ENCODE data around the gene PPP1R10.

PPP1R10 gene

DNA sequence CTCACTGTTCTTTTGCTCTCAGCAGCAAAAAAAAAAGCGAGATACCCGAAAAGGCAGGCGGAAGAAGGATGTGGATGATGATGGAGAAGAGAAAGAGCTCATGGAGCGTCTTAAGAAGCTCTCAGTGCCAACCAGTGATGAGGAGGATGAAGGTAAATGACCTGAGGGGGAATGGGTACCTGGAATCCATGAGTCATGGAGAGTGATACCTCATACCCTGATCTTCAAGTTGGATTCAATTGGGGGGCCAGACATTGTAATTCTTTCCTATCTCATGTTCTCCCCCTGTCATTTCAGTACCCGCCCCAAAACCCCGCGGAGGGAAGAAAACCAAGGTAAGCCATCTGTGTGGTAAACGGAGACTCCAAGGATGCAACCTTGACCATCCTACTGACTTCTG is 39.0 kb downstream of the PPP1R10 start:
- TF ChIP-seq, protein P1, sequence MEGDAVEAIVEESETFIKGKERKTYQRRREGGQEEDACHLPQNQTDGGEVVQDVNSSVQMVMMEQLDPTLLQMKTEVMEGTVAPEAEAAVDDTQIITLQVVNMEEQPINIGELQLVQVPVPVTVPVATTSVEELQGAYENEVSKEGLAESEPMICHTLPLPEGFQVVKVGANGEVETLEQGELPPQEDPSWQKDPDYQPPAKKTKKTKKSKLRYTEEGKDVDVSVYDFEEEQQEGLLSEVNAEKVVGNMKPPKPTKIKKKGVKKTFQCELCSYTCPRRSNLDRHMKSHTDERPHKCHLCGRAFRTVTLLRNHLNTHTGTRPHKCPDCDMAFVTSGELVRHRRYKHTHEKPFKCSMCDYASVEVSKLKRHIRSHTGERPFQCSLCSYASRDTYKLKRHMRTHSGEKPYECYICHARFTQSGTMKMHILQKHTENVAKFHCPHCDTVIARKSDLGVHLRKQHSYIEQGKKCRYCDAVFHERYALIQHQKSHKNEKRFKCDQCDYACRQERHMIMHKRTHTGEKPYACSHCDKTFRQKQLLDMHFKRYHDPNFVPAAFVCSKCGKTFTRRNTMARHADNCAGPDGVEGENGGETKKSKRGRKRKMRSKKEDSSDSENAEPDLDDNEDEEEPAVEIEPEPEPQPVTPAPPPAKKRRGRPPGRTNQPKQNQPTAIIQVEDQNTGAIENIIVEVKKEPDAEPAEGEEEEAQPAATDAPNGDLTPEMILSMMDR (IDR thresholded peaks at IDR 0.05), result no peak

GRCh38 chr6:30573113-30573512 is 43.9 kb downstream of the PPP1R10 start:
- TF ChIP-seq, protein P1 (IDR thresholded peaks at IDR 0.05), result no peak

GRCh38 chr6:30572148-30572547 is 44.9 kb downstream of the PPP1R10 start:
- TF ChIP-seq, protein P1 (IDR thresholded peaks at IDR 0.05), result no peak

DNA sequence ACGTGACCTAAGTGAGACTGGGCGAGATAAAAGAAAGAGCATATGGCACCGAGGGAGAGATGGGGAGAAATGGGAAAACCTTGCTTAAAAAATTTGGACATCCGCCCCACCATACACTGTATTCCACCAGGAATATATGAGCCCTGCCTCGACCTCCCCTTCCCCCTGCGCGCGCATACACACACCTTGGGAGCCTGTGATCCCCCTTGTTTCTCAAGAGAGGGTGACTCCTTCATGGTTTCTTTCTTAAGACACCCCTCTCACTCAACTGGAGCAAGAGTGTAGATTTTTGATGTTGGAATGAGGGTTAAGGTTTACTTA is 45.3 kb downstream of the PPP1R10 start:
- TF ChIP-seq, protein P1 (IDR thresholded peaks at IDR 0.05), result no peak

- TF ChIP-seq, protein P1 (IDR thresholded peaks at IDR 0.05), result no peak
These were observed 45.8 kb downstream of the PPP1R10 start, which contains the start of gene ABCF1 for GRCh38 chr6:30571075-30571761. ABCF1 (plus strand) TSS chr6:30571442; CDS start chr6:30571488, 46 bp downstream.

GRCh38 chr6:30570740-30571074 is 46.3 kb downstream of the PPP1R10 start:
- TF ChIP-seq, protein P1 (IDR thresholded peaks at IDR 0.05), result no peak

DNA sequence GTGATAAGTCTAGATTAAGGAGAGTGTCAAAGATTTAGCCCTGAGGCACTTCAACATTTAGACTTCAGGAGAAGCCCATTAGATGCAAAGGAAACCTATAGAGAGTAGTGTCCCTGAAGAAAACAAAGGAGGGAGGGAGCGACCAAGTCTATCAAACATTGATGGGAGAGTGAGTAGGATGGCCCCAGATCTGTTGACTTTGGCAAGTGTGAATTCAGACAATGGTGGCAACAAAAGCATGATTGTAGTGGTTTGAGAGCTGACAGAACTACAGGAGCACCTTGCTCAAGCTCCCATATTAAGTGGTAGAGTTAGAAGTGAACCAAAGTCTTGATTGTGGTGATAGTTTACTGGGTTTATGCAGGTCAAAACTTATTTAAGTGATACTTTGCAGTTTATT is 46.8 kb downstream of the PPP1R10 start:
- TF ChIP-seq, protein P1 (IDR thresholded peaks at IDR 0.05), result no peak

GRCh38 chr6:30568245-30568644 is 48.8 kb downstream of the PPP1R10 start:
- TF ChIP-seq, protein P1 (IDR thresholded peaks at IDR 0.05), result no peak
